HG02759 (cell line): ENCODE data around the gene VWF.

ENCODE experiments used
- ATAC-seq: cut with Tn5 transposase; IDR thresholded peaks from one replicate; pipeline ENCODE4 v1.9.1; 2021; ENCODE audit warnings: mild to moderate bottlenecking, moderate library complexity; ENCODE audit not compliant: unreplicated experiment

VWF gene

DNA sequence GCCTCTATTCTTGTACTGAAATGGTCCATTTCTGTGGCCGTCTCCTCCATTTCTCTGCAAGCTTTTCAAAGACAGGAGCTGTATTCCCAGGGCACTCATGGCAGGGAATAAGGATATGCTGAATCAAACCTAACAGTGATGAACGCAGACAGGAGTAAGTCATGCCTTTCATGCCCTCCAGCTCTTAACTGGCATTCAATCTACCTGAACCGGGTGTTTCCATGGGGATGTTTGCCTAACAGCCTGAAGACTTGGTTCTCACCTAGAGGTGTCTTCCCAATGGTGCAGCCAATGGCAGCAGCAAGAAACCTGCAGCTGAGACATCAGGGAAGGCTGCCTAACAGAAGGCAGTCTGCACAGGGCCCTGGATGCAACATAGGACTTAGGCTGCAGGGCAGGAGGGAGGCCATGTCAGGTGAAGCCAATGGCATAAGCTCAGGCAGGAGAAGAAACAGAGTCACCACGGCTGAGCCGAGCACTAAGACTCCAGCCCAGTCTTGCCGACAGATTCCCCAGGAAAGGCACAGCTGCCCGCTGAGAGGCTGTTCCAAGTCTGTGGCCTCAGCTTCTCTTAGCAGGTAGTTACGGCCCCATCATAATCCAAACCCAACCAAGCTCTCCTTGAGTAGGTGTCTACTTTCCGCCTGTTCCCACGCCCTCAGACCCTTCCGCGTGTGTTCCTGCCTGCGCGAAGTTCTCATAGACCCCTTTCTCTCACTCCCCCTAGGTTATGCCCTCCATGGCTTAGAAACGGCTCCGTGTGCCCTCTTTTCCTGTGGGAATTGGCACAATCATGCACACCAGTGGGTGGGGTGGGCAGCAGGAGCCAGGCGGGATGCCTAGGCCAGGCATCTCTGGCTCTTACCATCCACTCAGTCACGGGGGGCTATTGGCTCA is 44.1 kb downstream of the VWF start:
- no peak for ATAC-seq

- ATAC-seq, result no peak
Observed at GRCh38 chr12:6078398-6079096, 45.9 kb downstream of the VWF start.

- ATAC-seq, result no peak
Observed at GRCh38 chr12:6077692-6078083, 46.8 kb downstream of the VWF start.

DNA sequence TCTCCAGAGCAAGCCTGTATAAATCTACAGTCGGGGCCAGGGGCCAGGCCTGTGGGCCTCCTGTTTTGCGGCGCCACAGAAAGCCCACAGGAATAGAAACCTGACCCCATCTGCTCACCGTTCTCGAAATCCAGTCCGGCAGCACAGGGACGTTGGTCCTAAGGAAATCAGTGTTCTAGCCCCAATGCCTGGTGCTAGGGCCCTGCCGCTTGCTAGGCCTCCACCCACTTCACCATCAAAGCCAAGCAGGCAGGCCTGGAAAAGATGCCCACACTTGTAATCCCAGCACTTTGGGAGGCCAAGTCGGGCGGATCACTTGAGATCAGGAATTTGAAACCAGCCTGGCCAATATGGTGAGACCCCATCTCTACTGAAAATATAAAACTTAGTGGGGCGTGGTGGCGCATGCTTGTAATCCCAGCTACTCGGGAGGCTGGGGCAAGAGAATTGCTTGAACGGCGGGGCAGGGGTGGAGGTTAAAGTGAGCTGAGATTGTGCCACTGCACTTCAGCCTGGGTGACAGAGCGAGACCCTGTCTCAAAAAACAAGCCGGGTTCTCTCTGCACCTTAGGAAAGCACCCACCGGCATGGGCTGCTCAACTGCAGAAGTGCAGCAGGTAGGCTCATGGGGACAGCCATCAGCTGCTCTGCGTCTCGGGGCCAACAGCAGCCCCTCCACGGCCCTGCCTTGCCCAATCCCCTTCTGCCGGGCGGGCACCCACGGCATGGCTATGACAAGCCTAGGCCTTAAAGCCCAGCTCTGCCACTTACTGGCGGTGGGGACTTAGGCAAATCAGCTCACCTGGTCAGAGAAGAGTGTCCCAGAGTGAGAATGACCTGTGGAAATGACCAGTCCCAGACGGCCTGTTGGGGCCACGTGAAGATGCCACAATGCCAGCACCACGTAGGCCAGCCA is 47.4 kb downstream of the VWF start:
- ATAC-seq, result no peak

- ATAC-seq, result no peak
Observed at GRCh38 chr12:6076346-6076745, 48.1 kb downstream of the VWF start.

- no peak for ATAC-seq
Observed at GRCh38 chr12:6074979-6075585, 49.4 kb downstream of the VWF start.

DNA sequence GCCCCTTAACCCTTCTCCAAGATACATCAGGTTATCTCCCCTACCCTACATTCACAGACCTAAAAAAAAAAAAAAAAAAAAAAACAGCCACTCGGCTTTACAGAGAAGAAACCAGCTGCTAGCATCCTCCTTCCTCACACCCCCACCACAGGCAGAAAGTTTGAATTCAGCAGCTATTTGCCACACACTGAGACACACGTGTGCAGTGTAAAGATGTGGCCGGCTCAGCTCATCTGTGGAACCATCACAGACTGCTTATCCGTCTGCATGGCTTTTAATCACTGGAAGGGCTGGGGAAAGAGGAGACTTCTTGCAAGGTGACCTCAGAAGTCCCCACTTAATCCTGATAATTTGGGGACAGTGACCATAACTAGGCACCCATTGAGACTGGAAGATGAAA is 50.0 kb downstream of the VWF start:
- ATAC-seq, result no peak

GRCh38 chr12:6073426-6073825 is 51.0 kb downstream of the VWF start:
- no peak for ATAC-seq

- no peak for ATAC-seq
Observed at GRCh38 chr12:6072302-6072752, 52.1 kb downstream of the VWF start.

DNA sequence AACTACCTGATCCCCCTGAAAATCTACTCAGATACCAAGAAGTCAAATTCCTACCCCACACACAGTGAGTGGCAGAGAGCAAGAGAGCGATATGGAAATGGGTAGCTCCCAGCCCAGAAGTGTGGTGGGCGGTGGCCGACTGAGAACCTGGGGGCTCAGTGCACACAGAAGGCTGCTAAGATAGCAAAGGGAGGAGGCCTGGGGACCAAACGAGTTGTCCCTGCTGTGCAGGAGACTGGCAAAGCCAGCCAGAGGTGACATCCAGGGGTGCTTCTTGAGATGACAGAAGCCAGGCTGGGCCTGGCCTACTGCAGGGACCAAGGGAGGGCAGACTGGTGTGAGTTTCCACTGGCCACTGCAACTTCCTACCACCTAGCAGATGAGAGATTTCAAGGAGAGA is 52.9 kb downstream of the VWF start:
- ATAC-seq, result no peak

GRCh38 chr12:6070472-6071257 is 53.8 kb downstream of the VWF start:
- no peak for ATAC-seq

GRCh38 chr12:6069437-6070093 is 54.9 kb downstream of the VWF start:
- no peak for ATAC-seq

- ATAC-seq, result no peak
Observed at GRCh38 chr12:6068227-6068626, 56.2 kb downstream of the VWF start.

DNA sequence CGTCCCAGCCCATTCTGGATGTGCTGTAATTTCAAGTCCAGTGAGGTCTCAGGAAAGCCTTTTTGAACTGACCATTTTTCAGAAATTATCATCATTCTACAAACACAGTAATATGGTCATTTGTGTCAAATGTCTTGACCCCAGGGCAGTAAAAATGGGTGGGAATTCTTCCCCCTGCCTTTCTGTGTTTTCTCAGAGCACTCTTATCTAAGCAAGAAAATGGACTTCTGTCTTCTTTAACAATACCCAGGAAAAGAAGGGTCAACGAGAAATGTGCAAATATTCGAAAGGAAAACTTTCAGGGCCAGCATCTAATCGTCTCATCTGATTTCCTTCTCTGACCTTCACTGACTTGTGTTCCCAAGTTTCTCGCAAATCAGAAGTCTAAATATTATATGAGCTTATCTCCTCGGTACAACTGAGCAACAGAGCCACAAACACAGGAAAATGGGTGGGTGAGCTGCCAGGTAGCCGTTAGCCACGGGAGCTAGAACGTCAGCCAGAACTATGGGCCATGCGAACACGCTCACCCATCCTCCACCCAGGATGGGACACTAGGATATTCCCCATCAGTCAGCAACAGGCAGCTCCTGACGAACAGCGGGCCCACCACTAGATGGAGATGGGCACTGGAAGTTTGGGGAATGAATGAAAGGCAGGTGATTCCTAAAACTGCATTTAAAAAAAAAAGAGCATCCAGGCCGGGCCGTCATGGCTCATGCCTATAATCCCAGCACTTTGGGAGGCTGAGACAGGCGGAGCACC is 57.1 kb downstream of the VWF start:
- no peak for ATAC-seq

GRCh38 chr12:6066651-6067050 is 57.8 kb downstream of the VWF start:
- ATAC-seq, result no peak

DNA sequence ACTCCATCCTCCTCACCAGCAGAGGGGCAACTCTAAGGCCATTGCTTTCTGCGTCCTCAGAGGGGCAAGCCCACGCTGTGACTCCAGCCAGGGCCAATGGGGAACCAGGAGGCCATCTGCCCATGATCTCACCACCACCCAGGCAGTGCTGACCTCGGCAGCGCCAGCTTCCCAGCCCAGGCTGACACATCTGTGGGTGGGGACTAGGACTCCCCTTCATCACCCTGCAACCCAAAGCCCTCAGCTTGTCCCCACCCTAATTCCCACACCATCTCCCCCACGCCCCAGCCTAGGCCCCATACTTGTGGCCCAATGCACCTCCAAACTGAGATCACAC is 58.6 kb downstream of the VWF start:
- no peak for ATAC-seq

GRCh38 chr12:6065131-6065862 is 59.2 kb downstream of the VWF start:
- ATAC-seq, result no peak
